ENCODE results near the gene RELA.

RELA gene

DNA sequence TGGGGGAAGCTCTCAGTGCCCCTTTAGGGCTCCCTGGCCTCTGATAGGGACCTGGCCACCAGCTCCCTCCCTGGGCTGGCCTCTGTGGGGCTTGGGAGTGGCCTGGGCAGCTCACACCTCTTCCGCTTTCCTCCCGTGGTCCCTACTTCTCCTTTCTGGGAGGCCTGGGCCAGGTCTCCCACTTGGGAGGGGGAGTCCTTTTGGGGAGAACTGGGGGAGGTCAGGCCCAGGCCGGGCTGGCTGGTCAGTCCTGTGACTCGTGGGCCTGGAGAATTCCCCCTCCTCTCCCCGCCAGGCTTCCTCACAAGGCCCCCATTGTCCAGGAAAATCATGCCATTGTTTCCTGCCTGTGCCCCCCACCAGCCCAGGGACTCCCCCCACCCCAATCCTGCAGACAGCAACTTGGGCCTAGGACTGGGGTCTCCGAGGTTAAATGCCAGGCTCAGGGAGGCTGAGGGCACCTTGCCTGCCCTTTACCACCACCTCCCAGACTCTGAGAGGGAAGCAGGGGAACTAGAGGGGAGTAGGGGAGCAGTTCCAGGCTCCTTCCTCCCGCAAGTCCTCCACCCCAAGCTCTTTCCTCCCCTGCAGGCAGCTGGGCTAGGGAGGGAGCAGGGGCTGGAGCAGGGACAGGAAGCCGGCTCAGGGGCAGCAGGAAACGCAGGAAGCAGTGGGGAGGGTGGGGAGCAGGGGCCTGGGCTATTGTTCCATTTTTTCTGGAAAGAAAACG is 51.5 kb downstream of the RELA start:
- no peak for DNase-seq

DNA sequence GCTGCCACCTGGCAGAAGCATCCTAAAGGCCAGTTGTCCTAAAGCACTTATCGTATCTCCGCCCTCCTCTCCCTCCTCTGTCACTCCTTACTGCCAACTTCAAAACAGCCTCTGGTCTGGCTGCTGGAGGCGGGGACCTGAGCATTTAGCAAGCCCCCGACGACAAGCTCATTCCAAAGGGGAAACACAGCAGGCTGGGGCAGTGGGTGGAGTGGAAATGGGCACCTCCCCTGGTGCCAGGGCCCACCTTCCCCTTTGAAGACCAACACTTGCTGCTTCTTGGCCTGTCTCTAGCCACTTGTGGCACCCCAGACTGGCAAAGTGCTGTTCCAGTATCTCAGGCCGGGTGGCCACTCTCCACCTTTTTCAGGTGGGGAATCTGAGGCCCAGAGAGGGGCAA is 52.3 kb downstream of the RELA start:
- DNase-seq, result no peak

DNA sequence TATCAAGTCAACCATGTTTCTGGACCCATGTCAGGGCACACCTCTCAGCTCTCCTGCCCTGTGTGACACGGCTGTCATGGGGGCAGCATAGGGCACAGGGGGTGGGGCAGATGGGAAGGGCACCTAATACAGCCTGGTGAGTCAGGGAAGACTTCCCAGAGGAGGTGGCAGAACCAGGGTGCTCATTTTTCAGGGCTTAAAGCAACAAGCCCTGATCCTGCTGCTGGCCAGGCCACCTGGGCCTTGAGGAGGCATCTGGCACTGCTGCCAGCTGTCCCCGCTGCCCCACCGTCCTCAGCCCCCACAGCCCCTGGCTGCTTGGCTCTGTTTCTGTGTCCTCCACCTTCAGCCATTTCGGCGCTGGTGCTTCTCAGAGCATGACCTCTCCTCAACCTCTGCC is 53.1 kb downstream of the RELA start:
- DNase-seq, result no peak

DNA sequence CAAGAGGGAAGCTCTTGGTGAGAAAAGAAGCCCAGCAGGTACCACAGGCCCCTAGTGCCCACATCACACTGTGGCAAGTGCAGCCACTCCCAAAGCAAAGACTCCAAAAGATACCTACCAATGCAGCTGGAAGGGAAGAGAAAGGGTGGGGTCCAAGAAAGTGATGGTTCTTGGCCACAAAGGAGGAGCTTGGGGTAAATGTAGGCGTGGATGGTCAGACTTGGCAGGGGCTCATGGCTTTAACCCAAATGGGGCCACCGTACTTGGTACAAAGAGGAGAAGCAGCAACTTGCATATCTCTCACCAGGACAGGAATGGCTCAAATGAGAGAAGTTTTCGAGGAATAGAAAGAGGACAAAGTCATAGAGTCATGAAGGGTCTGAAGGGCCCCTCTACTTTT is 53.5 kb downstream of the RELA start:
- no peak for DNase-seq

DNA sequence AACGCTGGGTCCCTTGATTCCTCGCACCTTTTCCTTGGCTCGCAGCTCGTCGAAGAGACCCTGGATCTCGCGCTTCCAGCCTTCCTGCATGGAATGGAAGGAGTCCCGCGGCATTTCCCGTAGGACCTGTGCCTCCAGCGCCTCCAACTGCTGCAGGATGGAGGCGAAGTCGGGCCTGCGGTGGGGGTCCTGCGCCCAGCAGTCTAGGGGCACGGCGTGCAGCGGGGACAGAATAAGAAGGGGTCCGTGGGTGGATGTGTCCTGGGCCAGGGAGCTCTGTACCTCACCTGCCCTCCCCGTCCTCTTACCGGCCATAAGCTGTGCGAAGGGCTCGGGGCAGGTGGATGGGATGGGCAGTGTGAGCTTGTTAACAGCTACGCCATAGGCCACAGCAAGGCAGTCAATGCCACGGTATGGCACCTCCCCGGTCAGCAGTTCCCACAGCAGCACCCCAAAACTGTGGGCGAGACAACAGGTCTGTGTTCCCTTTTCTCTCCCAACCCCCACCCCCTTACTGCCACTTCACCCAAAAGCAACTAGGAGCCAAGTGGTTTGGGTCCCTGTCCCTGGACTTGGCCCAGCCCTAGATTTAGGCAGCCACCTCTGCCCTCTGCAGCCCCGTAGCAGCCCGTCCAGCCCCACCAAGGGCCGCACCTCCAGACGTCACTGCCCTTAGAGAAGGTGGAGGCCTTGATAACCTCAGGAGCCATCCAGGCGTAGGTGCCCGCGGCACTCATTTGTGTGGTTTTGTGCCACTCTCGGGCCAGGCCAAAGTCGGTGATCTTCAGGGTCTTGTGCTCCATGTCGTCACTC is 54.9 kb downstream of the RELA start:
- no peak for DNase-seq

DNA sequence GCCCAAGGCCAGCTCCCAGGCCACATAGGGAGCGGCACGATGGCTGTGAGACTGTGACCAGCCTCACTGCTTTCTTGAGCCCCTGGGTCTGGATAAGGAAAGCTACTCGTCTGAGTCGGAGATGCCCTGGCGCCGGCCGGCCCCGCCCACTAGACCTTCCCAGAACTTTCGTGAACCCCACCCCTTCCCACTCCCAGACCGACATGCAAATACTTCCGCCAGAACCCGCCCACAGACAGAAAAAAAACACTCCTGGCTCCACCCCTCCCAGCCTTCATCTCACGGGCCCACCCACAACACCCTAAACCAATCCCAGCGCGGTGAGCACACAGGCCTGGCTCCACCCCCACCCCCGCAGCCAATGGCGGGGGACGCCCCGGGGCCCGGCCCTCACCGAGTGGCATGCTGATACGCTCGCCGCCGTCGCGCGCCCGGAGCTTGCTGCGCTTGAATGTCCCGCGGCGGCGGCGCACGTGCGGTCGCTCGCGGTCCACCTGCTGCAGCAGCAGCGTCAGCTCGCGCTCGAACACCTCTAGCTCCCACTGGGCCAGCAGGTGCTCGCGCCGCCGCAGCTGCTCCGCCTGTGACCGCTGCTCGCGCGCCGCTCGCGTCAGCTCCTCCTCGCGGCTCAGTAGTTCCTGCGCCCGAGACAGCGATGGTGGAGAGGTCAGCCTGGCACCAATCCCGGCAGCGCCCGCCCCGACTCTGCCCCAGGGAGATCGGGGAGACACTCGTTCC is 55.7 kb downstream of the RELA start:
- DNase-seq, result no peak

DNA sequence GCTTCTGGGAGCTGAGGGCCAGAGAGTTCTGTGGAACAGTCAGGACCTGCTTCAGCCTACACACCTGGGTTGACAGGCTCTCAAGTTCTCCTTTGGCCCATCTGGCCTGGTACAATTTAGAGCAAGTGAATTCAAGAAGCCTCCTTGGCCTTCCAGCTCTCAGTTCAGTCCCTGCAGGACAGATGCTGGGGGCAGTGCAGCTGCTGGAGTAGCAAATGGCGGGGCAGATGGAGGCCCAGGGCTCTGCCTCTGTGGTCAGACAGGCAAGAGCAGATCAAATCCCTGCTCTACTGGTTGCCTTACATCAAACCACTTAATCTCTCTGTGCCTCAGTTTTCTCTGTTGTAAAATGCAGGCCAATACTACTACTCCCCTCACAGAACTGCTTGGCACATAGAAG is 58.5 kb downstream of the RELA start:
- DNase-seq, result no peak
